Muscle of back (tissue), 13 donors: ENCODE results near the gene NXPH1. TPM values are rescaled to one million over a fixed set of nuclear protein-coding genes. Genes with fewer than 3 reads are reported as not detected.

Experiments
- DNase-seq, 3 donors: peaks; one replicate each; pipeline versions ENCODE4 v3.0.0 to v3.0.0-alpha.2; 2013
- long read RNA-seq, 9 donors: transcript quantifications; one replicate each; lab custom pipeline, GENCODE V29; 2026
- polyA plus RNA-seq, 10 donors: library from polyadenylated mRNA; unstranded; fragments of 120-200 nt; gene quantifications; one replicate each; pipeline ENCODE4 v1.2.1, GENCODE V29; 2013; ENCODE audit not compliant: insufficient read length in 10 of 10

Gene NXPH1
- under 1 TPM in 1 of 10 donors, not detected in 9; 0.10 TPM for polyA plus RNA-seq
- long read RNA-seq, donor 1 = 0 reads
- long read RNA-seq, donor 2 = 0 reads
- long read RNA-seq, donor 3 = 0 reads
- long read RNA-seq, donor 4 = 0 reads
- long read RNA-seq, donor 5 = 0 reads
- long read RNA-seq, donor 6 = 0 reads
- long read RNA-seq, donor 7 = 0 reads
- long read RNA-seq, donor 8 = 0 reads
- long read RNA-seq, donor 9 = 0 reads

GRCh38 chr7:8433477-8434289, at the start of gene NXPH1:
Gene NXPH1 (plus strand): TSS chr7:8433609.
- peak in 2 of 3 donors; percentile 11 to 42 for DNase-seq

DNA sequence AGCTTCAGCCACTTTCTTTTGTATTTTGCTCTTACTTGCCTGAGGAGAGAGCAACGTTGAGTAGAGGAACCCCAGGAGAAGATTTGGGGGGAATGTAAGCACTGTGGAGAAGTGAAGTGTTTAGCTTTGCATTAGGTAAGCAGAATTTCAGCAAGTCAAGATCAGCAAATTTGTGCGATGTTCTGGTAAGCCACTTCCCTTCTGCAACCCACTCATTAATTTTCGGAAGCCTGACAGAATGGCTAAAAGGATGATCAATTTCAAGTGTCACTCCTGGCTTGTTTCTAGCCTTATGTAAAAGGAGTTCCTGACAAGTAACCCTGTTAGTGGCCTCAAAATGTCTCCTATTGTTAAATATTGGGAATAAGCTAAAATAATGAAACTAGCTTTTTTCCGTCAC, 48.5 kb upstream of the NXPH1 start:
- no peak for DNase-seq

DNA sequence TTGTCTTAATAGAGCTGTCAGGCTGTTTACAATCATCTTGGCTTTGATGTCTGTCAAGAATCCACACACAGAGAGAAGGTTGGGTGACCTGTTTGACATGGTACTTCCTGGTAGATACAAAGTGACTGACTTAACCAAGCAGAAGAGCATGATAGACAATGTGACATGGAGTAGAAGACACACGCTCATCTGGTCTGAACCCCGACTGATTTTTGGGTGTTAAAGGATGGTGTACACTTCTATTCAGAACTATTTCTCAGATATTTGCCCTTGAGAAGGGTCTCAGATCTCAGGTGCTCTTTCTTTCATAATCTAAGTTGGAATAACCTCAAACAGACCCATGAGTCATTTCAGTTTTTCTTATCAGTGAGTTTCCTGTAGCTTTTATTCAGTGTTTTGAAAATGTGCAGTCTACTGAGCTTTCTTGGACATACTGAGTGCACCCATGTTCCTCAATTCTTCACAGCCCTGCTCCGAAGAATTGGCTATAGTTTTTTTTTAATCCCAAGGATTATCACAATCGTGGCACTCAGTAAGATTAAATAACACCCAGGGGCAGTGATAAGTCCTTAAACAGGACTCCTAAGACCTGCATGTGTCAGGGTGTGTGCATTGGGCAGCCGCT, 46.4 kb upstream of the NXPH1 start:
- DNase-seq = no peak

DNA sequence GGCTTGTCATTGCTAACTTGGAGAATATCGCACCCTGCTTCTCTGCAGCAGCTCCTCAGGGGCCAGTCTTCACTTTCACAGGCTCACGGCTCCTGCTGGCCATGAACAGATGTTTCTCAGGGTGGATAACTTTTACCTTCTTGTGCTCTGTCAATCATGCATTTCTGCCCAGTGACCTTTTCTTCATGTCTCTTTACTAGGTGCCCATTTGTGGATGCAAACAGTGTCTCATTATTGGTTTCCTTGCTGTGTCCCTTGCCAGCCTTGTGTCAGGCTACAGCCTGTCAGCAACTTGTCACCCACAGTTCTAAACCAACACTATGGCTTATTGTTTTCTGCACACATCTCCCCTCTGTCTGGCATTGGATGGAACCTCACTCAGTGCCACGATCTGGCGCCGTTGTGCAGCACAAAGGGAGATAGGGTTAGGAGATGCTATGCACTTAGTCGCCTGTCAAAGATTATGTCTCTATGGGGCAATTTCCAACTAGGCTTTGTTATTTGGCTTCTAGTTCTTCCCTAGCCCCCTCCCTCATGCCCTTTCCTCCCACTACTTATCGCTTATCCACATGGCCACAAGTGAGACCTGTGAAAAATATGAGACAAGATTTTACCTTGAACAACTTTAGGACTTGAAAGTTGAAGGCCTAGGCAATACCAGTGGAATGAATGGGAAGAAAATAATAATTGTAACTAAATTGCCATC, 45.7 kb upstream of the NXPH1 start:
- DNase-seq = no peak

DNA sequence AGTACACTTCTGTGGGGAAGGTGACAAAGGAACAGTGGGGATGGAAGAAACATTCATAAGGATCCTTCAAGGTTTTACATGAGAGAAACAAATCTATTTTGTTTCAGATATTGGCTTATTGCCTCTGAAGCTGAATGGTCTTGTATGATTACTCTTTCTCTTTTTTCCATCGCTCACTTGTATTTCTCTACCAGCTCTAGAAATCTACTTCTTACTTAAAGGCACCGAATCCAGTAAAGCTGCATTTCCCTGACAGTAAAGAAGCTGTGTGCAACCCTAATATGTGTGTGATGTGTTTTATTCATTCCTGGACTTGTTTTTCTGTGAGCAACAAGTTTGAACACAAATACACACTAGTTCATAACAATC, 45.2 kb upstream of the NXPH1 start:
- no peak for DNase-seq

DNA sequence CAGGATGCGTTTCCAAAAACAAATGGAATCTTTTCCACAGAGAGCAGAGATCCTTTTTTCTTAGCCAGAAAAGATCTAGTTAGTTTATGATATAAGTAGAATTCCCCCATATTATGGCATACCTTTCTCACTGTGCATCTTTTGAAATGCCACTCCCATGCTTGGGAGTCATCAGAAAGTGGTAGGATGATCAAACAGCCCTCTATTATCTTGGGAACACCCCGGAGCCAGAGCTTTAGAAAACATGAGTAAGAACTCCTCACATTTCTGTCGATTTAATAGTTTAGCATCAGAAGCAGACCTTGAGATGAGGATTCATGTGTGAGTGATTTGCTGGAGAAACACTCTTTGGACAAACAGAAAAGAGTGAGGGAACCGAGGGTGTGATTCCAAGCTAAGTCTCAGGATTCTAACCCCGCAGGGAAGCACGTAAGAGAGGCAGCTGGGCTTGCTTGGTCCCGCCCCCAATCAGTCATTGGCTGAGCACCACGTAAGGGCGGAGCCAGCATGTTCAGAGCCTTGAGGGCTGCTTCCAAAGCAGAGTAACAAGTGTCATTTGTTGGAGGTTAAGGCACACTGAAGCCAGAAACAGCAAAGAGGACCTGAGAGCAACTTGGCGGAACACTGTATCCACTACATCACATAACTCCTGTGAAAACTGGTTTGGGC, 43.7 kb upstream of the NXPH1 start:
- peak; percentile 0 to 22 (median 13) for DNase-seq

DNA sequence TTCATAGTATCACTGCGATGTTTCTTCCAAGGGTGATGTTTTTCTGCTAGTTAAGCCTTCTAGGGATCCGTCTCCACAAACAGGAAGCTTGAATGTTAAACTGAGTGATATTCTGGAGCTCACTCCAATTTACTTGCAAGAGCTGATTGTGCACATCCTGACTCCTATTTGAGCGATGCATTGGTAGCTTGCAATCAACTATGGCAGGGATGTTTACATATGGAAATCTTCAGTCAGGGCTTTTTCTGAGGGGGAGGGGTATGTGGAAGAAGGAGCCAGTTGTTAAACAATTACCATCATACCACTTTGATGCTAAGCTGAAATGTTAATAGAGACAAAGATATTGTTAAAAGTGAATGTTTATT, 43.2 kb upstream of the NXPH1 start:
- DNase-seq = no peak

GRCh38 chr7:8391353-8392062, 41.9 kb upstream of the NXPH1 start:
- DNase-seq = no peak

GRCh38 chr7:8396294-8396693, 37.1 kb upstream of the NXPH1 start:
- no peak for DNase-seq

GRCh38 chr7:8408871-8409270, 24.5 kb upstream of the NXPH1 start:
- DNase-seq = no peak

DNA sequence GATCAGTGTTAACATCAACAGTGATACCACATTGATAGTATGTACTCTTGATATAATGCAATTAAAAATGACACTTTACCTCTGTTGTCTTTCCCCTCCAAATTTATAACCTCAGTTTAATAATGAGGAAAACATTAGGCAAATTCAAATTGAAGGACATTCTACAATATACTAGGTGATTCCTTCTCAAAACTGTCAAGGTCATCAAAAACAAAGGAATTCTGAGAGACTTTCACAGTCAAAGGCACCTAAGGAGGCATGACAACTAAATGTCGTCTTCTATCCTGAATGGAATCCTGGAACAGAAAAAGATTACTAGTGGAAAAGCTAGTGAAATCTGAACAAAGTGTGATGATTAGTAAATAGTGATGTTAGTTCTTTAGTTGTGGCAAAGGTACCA, 22.3 kb upstream of the NXPH1 start:
- DNase-seq = no peak

DNA sequence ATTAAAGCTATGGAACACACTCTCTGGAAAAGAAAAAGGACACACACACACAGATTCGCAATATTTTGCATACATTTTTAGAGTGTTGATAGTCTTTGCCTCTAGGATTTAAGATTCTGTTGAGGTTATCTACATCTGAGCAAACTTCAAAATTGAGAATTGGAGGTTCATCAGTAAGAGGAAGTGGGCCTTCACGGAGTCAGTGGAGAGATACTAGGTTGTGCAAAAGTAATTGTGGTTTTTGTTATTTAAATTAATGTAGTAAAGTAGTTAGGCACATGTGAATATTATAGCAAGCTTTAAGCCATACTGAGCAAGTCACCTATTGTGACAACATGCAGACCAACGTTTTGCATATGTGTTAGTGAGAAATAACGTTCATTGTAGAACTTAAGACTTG, 19.8 kb upstream of the NXPH1 start:
- no peak for DNase-seq

- DNase-seq = peak; percentile 49 to 75 (median 67)
These were observed 14.7 kb upstream of the NXPH1 start for GRCh38 chr7:8418629-8419245.

- no peak for DNase-seq
These were observed 11.2 kb upstream of the NXPH1 start for GRCh38 chr7:8422177-8422576.

GRCh38 chr7:8423057-8423456, 10.4 kb upstream of the NXPH1 start:
- no peak for DNase-seq

- DNase-seq = no peak
These were observed 8.2 kb upstream of the NXPH1 start for GRCh38 chr7:8425223-8425622.

GRCh38 chr7:8430643-8431042, 2.8 kb upstream of the NXPH1 start:
- no peak for DNase-seq

GRCh38 chr7:8434290-8435002, 1.0 kb downstream of the NXPH1 start:
- no peak for DNase-seq

- no peak for DNase-seq
These were observed 1.7 kb downstream of the NXPH1 start for GRCh38 chr7:8435095-8435494.
